H1 (cell line): ENCODE measurements around the gene POLR2F. TPM values are rescaled to one million over a fixed set of nuclear protein-coding genes. Genes with fewer than 3 reads are reported as not detected.

ENCODE experiments used
- CTCF ChIA-PET: fragments of 300-600 bp; sonication (Branson Sonifier 250); formaldehyde crosslinking; loops from one replicate; lab custom pipeline; 2021; ENCODE audit not compliant: partially characterized antibody; lab: Charles Lee
- POLR2A ChIA-PET: fragments of 300-600 bp; sonication (Branson Sonifier 250); formaldehyde crosslinking; loops from one replicate; lab custom pipeline; 2021; ENCODE audit warnings: inconsistent platforms; ENCODE audit not compliant: partially characterized antibody; lab: Charles Lee
- DNase-seq, 2 experiments: peaks; one replicate each; pipeline versions ENCODE4 v3.0.0 to v3.0.0-alpha.2; 2010 to 2022; ENCODE audit warnings: low spot score in 2 of 2, low read depth in 1 of 2, mixed read lengths in 1 of 2
- FAIRE-seq: peaks from 2 replicates; lab custom pipeline; 2011; peaks lifted over from hg19 to GRCh38; lab: Jason Lieb, UNC
- H2AFZ ChIP-seq: 2 replicates; pipeline ENCODE4 v1.8.1; 2012; ENCODE audit warnings: low read length, inconsistent platforms
- H2AK5ac ChIP-seq: 2 replicates; pipeline ENCODE4 v1.6.1; 2013; ENCODE audit warnings: low read depth, low read length
- H2BK120ac ChIP-seq: replicated peaks from 2 replicates; pipeline ENCODE3; 2013; ENCODE audit warnings: low read depth, low read length, inconsistent platforms
- H2BK12ac ChIP-seq: 2 replicates; pipeline ENCODE4 v1.6.1; 2013; ENCODE audit warnings: low read depth, low read length
- H2BK15ac ChIP-seq: 2 replicates; pipeline ENCODE4 v1.6.1; 2013; ENCODE audit warnings: low read length
- H2BK20ac ChIP-seq: 2 replicates; pipeline ENCODE4 v1.6.1; 2013; ENCODE audit warnings: low read length
- H2BK5ac ChIP-seq: 2 replicates; pipeline ENCODE4 v1.6.1; 2013; ENCODE audit warnings: low read depth, low read length
- H3K14ac ChIP-seq: 2 replicates; pipeline ENCODE4 v1.6.1; 2013; ENCODE audit warnings: inconsistent platforms; ENCODE audit not compliant: insufficient read length
- H3K18ac ChIP-seq: 2 replicates; pipeline ENCODE4 v1.6.1; 2013; ENCODE audit warnings: low read length; ENCODE audit errors: extremely low read depth
- H3K23ac ChIP-seq: 2 replicates; pipeline ENCODE4 v1.6.1; 2013; ENCODE audit warnings: inconsistent platforms; ENCODE audit not compliant: insufficient read length
- H3K23me2 ChIP-seq: 2 replicates; pipeline ENCODE4 v1.6.1; 2013; ENCODE audit warnings: low read depth, low read length
- H3K27ac ChIP-seq: 2 replicates; pipeline ENCODE4 v1.6.1; 2011; ENCODE audit warnings: low read depth, low read length, inconsistent platforms
- H3K27me3 ChIP-seq, 4 experiments: replicated peaks in 1 of 4; 1 replicate in 1 of 4; 2 replicates in 3 of 4; pipeline versions ENCODE4 v1.6.1 to v1.8.1; 2011 to 2013; ENCODE audit warnings: low read length in 3 of 4, mild to moderate bottlenecking in 3 of 4, inconsistent platforms in 2 of 4, mixed read lengths in 2 of 4, moderate library complexity in 1 of 4; ENCODE audit not compliant: control insufficient read depth in 3 of 4, insufficient read depth in 3 of 4; ENCODE audit errors: extremely low read depth in 1 of 4
- H3K36me3 ChIP-seq, 4 experiments: 2 replicates each; pipeline versions ENCODE4 v1.6.1 to v1.8.1; 2011 to 2013; ENCODE audit warnings: mild to moderate bottlenecking in 4 of 4, low read length in 3 of 4, moderate library complexity in 2 of 4, control low read depth in 1 of 4, inconsistent platforms in 1 of 4; ENCODE audit not compliant: insufficient read depth in 4 of 4, control insufficient read depth in 2 of 4
- H3K4ac ChIP-seq: replicated peaks from 2 replicates; pipeline ENCODE3; 2013; ENCODE audit warnings: low read length, low read depth, mixed read lengths, inconsistent platforms; ENCODE audit not compliant: insufficient read length
- H3K4me1 ChIP-seq, 4 experiments: replicated peaks in 1 of 4; 1 replicate in 1 of 4; 2 replicates in 3 of 4; pipeline versions ENCODE4 v1.6.1 to v1.8.1; 2011 to 2013; ENCODE audit warnings: low read length in 3 of 4, inconsistent platforms in 2 of 4, mixed read lengths in 1 of 4; ENCODE audit not compliant: insufficient read depth in 4 of 4, control insufficient read depth in 3 of 4
- H3K4me2 ChIP-seq, 2 experiments: 2 replicates each; pipeline versions ENCODE4 v1.6.1 to v1.8.1; 2011 to 2013; ENCODE audit warnings: low read depth in 2 of 2, low read length in 2 of 2, control low read depth in 1 of 2, inconsistent platforms in 1 of 2, mild to moderate bottlenecking in 1 of 2; ENCODE audit not compliant: insufficient read depth in 1 of 2
- H3K4me3 ChIP-seq, 4 experiments: fragments of 200-600, 300-600 bp in 1 of 4; sonication (generic), shearing (Covaris generic), sonication (Bioruptor Twin) in 1 of 4; 2 replicates each; pipeline versions ENCODE4 v1.5.1 to v1.8.1; 2011 to 2016; ENCODE audit warnings: low read length in 4 of 4, low read depth in 3 of 4, control low read depth in 2 of 4, inconsistent platforms in 2 of 4, mild to moderate bottlenecking in 2 of 4, mixed read lengths in 1 of 4, moderate library complexity in 1 of 4; ENCODE audit not compliant: insufficient read depth in 2 of 4; ENCODE audit errors: extremely low read depth in 1 of 4
- H3K56ac ChIP-seq: replicated peaks from 2 replicates; pipeline ENCODE3; 2013; ENCODE audit warnings: low read depth, mild to moderate bottlenecking, mixed read lengths, low read length, inconsistent platforms; ENCODE audit not compliant: insufficient read length
- H3K79me1 ChIP-seq: 2 replicates; pipeline ENCODE4 v1.6.1; 2013; ENCODE audit warnings: low read depth, low read length, control low read depth
- H3K79me2 ChIP-seq, 2 experiments: 2 replicates each; pipeline versions ENCODE4 v1.6.1 to v1.8.1; 2012 to 2013; ENCODE audit warnings: low read length in 2 of 2, mild to moderate bottlenecking in 2 of 2, inconsistent platforms in 1 of 2; ENCODE audit not compliant: insufficient read depth in 2 of 2, control insufficient read depth in 1 of 2
- H3K9ac ChIP-seq, 4 experiments: replicated peaks in 1 of 4; 1 replicate in 1 of 4; 2 replicates in 3 of 4; pipeline versions ENCODE4 v1.6.1 to v1.8.1; 2011 to 2013; ENCODE audit warnings: low read depth in 3 of 4, low read length in 3 of 4, control low read depth in 2 of 4, mild to moderate bottlenecking in 2 of 4, moderate library complexity in 2 of 4, inconsistent platforms in 1 of 4; ENCODE audit errors: extremely low read depth in 1 of 4
- H3K9me3 ChIP-seq, 2 experiments: 2 replicates each; pipeline versions ENCODE4 v1.6.1 to v1.8.1; 2012 to 2013; ENCODE audit warnings: mild to moderate bottlenecking in 2 of 2, moderate library complexity in 2 of 2, control low read depth in 1 of 2, inconsistent platforms in 1 of 2, low read depth in 1 of 2, low read length in 1 of 2, mixed read lengths in 1 of 2; ENCODE audit not compliant: insufficient read depth in 2 of 2
- H4K20me1 ChIP-seq, 2 experiments: replicated peaks in 1 of 2; 2 replicates each; pipeline versions ENCODE3 to v1.8.1; 2011 to 2013; ENCODE audit warnings: inconsistent platforms in 2 of 2, low read length in 2 of 2, mild to moderate bottlenecking in 1 of 2; ENCODE audit not compliant: insufficient read depth in 2 of 2, control insufficient read depth in 1 of 2
- H4K5ac ChIP-seq: 2 replicates; pipeline ENCODE4 v1.6.1; 2013; ENCODE audit warnings: low read length, low read depth, mixed read lengths, inconsistent platforms; ENCODE audit not compliant: insufficient read length
- H4K8ac ChIP-seq: 2 replicates; pipeline ENCODE4 v1.8.0; 2013; ENCODE audit warnings: mild to moderate bottlenecking, moderate library complexity, low read length, inconsistent platforms; ENCODE audit not compliant: insufficient read depth; ENCODE audit errors: extremely low read depth
- H4K91ac ChIP-seq: replicated peaks from 2 replicates; pipeline ENCODE3; 2013; ENCODE audit warnings: low read length, mixed read lengths, inconsistent platforms; ENCODE audit not compliant: insufficient read length
- BRCA1 ChIP-seq: IDR thresholded peaks from 2 replicates; pipeline ENCODE4 v1.6.1; 2012; ENCODE audit warnings: low read depth, low read length, improper control_type of control experiment
- CEBPB ChIP-seq: IDR thresholded peaks from 2 replicates; pipeline ENCODE4 v1.6.1; 2012; ENCODE audit warnings: low read depth, low read length
- CTCF ChIP-seq, 3 experiments: IDR thresholded peaks; 1 replicate in 2 of 3; 2 replicates in 1 of 3; pipeline versions ENCODE4 v1.5.1 to v1.6.1; 2011; ENCODE audit warnings: low read length in 3 of 3, mild to moderate bottlenecking in 3 of 3, inconsistent platforms in 2 of 3, low read depth in 1 of 3, moderate library complexity in 1 of 3; ENCODE audit not compliant: insufficient read depth in 1 of 3; ENCODE audit errors: control extremely low read depth in 1 of 3
- E2F6 ChIP-seq: IDR thresholded peaks from 2 replicates; pipeline ENCODE4 v1.6.1; 2012; ENCODE audit warnings: inconsistent platforms
- KDM5A ChIP-seq: fragments of 200-600 bp; IDR thresholded peaks from 2 replicates; pipeline ENCODE4 v1.7.1; 2012; ENCODE audit warnings: mild to moderate bottlenecking, low read length, inconsistent platforms, mixed read lengths
- POU5F1 ChIP-seq: IDR thresholded peaks from 2 replicates; pipeline ENCODE4 v1.6.1; 2011; ENCODE audit warnings: low read depth, mild to moderate bottlenecking, low read length, moderate library complexity
- RBBP5 ChIP-seq: IDR thresholded peaks from 2 replicates; pipeline ENCODE4 v1.7.1; 2012; ENCODE audit warnings: low read depth, mild to moderate bottlenecking, inconsistent platforms, low read length, moderate library complexity, borderline replicate concordance
- SUZ12 ChIP-seq: fragments of 200-600 bp; sonication (generic); IDR thresholded peaks from 2 replicates; pipeline ENCODE4 v1.6.1; 2012; ENCODE audit warnings: mild to moderate bottlenecking, inconsistent platforms, low read length, moderate library complexity, mixed read lengths
- TAF1 ChIP-seq: IDR thresholded peaks from 2 replicates; pipeline ENCODE4 v1.6.1; 2011; ENCODE audit warnings: mild to moderate bottlenecking, low read depth, low read length
- TEAD4 ChIP-seq: IDR thresholded peaks from 2 replicates; pipeline ENCODE4 v1.6.1; 2012; ENCODE audit warnings: low read depth, low read length, inconsistent platforms, mixed read lengths
- WGBS, 2 experiments: shearing (Covaris generic) in 1 of 2; methylation state at CpG; one replicate each; pipeline versions ENCODE4 v1.1.6 to v1.1.7; 2013 to 2015; ENCODE audit warnings: low lambda C conversion rate in 2 of 2, mixed read lengths in 2 of 2, inconsistent platforms in 1 of 2, low coverage in 1 of 2, missing lambda C conversion rate in 1 of 2; ENCODE audit not compliant: insufficient replicate concordance in 2 of 2, insufficient coverage in 1 of 2, insufficient read length in 1 of 2; ENCODE audit errors: extremely low coverage in 1 of 2, missing lambda C conversion rate in 1 of 2; 5-methylcytosine and 5-hydroxymethylcytosine counted together
- polyA plus RNA-seq, 7 experiments: library from polyadenylated mRNA; depleted of rRNA in 3 of 7; stranded (reverse) in 5 of 7; unstranded in 2 of 7; fragments of >200 nt in 5 of 7; fragments of 200-250 nt in 2 of 7; gene quantifications; 1 replicate in 5 of 7; 2 replicates in 1 of 7; 4 replicates in 1 of 7; pipeline versions ENCODE4 v1.2.1 to v1.2.3, GENCODE V29; 2011 to 2013; ENCODE audit warnings: missing spikeins in 2 of 7, mixed read lengths in 2 of 7
- total RNA-seq: library from RNA; stranded (reverse); fragmentation: NEBNext Ultra II Directional; extraction: Animal tissue kit (Norgen Biotek cat#: 25700); gene quantifications from 2 replicates; pipeline ENCODE4 v1.2.1, GENCODE V29; 2021
- TF ChIP-seq, protein P1 (sequence below): IDR thresholded peaks from 2 replicates; pipeline ENCODE4 v1.6.1; 2012; ENCODE audit warnings: inconsistent platforms

Gene POLR2F
- total and polyA plus RNA-seq, 2 of the 8 experiments (the other 6 are each of a cell fraction or from before 2014, with no cell fraction given) = 150 to 176 TPM

GRCh38 chr22:37942133-37942532 lies 11.4 kb upstream of the POLR2F start:
- Histone ChIP-seq H2BK120ac (no peak overlapping the region), H3K79me1 (no peaks in the 10 kb centered on the region), H3K27ac (no peak overlapping the region), H2AK5ac (no peak overlapping the region), H4K20me1 (peaks cover 0 to 4% of the 10 kb centered on the region in 2 experiments), H3K36me3 (peaks cover 0 to 8% (median under 1%) of the 10 kb centered on the region in 4 experiments; a peak in 3 of 8 replicates), H2BK12ac (no peak overlapping the region), H3K27me3 (no peaks in the 10 kb centered on the region), H3K4me1 (no peaks in the 10 kb centered on the region), H3K14ac (no peak overlapping the region), H3K9me3 (no peaks in the 10 kb centered on the region), H4K8ac (no peak overlapping the region), H2BK15ac (no peak overlapping the region), H2BK5ac (no peak overlapping the region), H4K91ac (no peak overlapping the region), H3K18ac (no peak overlapping the region), H3K4me2 (no peak overlapping the region), H4K5ac (no peak overlapping the region), H3K9ac (no peak overlapping the region), H3K23me2 (no peaks in the 10 kb centered on the region), H2BK20ac (no peak overlapping the region), H3K79me2 (no peaks in the 10 kb centered on the region), H3K23ac (no peak overlapping the region), H3K4me3 (no peak overlapping the region), H2AFZ (no peak overlapping the region), H3K56ac (no peak overlapping the region), H3K4ac (no peak overlapping the region)
- no peak for FAIRE-seq
- CTCF ChIA-PET = interaction anchor here (0.6 to 2.7 kb wide), 7 partner anchors 8 to 63 kb away, joined by 4 to 9 read pairs (median 5); partner anchors contain the start of genes C22orf23 and POLR2F
- no peak for DNase-seq
- POLR2A ChIA-PET = interaction anchor here (1.0 to 1.2 kb wide), 2 partner anchors 9 to 79 kb away, joined by 3 read pairs; no protein-coding TSS in a partner anchor
- WGBS, 2 experiments = 92% methylated on average over 8 of the region's 8 CpGs; no CpG with 5 or more reads in 1 of the 2 experiments
- TF ChIP-seq BRCA1 (no peak), CEBPB (no peak), E2F6 (no peak), KDM5A (no peak), RBBP5 (no peak), SUZ12 (no peak), TEAD4 (no peak), POU5F1 (no peak), TAF1 (no peak), CTCF (IDR thresholded peaks at IDR 0.05; ENCODE audit: control extremely low read depth in 1 of 3, insufficient read depth in 1 of 3, low read depth in 1 of 3, low read length in 3 of 3) (no peak)
- TF ChIP-seq, protein P1, sequence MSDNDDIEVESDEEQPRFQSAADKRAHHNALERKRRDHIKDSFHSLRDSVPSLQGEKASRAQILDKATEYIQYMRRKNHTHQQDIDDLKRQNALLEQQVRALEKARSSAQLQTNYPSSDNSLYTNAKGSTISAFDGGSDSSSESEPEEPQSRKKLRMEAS = no peak
